Ishikawa (cell line): ENCODE data around the gene MOK.

ENCODE experiments used
- EGR1 ChIP-seq: IDR thresholded peaks from 2 replicates; pipeline ENCODE4 v1.6.1; 2012
- EP300 ChIP-seq: IDR thresholded peaks from 2 replicates; pipeline ENCODE4 v1.6.1; 2012; ENCODE audit warnings: borderline replicate concordance
- FOXM1 ChIP-seq: IDR thresholded peaks from 2 replicates; pipeline ENCODE4 v1.6.1; 2012; ENCODE audit warnings: low read depth, borderline replicate concordance
- REST ChIP-seq: IDR thresholded peaks from 2 replicates; pipeline ENCODE4 v1.6.1; 2012; ENCODE audit warnings: low read depth, mild to moderate bottlenecking
- TAF1 ChIP-seq: IDR thresholded peaks from 2 replicates; pipeline ENCODE4 v1.6.1; 2012; ENCODE audit warnings: low read depth, mild to moderate bottlenecking
- TCF12 ChIP-seq: IDR thresholded peaks from 2 replicates; pipeline ENCODE4 v1.6.1; 2012; ENCODE audit warnings: low read depth

DNA sequence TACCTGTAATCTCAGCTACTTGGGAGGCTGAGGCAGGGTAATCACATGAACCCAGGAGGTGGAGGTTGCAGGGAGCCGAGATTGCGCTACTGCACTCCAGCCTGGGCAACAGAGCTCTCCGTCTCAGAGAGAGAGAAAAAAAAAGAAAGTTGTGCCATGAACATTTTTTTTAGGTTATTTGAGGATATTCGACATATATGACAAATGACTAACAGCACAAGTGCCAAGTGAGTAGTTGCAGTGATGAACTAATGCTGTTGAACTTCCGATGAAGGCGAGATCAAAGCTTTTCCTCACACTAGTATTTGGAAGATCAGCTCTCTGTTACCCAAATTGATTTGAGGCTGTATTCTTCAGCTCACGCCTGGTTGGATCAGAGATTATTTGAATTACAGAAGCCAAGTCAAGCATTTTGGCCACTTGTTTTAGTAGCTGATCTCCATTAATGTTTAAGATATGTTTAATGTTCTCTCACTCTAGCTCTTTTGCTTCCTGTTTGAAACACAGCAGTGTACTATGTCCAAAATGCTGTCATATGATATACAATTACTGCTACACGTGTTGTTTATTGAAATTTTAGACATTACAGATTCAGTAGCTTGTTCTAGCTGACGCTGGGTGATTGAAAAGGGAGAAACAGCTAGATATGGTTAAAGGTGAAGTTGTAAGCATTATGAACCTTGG is 121.9 kb downstream of the MOK start:
- TF ChIP-seq EP300 (no peak), REST (no peak), TCF12 (no peak), TAF1 (no peak), FOXM1 (no peak), EGR1 (no peak)
